ENCODE results near the gene SLC26A8. TPM values are rescaled to one million over a fixed set of nuclear protein-coding genes. Genes with fewer than 3 reads are reported as not detected.

Gene SLC26A8
- total and polyA plus RNA-seq, 2 experiments from 2014 or later = 0.89 to 2.9 TPM

DNA sequence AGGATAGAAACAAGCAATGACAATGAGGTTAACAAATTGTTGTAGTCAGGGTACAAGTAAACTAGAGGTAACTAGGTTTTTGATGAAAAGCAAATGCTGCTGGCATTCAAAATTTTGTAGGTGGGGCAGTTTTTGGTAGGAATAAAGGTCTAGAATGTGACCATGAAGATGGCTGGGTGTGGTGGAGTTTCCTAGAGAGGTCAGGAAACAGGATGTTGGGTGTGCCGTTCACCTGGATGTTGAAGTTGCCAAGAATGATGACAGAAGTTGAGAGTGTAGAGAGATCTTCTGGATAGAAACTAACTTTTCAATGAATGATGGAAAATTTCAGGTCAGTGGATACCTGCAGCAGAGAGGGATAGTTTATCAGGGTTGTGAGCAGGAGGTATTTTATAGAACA lies 25.9 kb upstream of the SLC26A8 start:
- Histone ChIP-seq H3K36me3 (ENCODE audit: insufficient read depth) (no peaks in the 10 kb centered on the region), H3K4me1 (ENCODE audit: insufficient read depth) (no peaks in the 10 kb centered on the region), H3K9me2 (ENCODE audit: insufficient read depth) (no peaks in the 10 kb centered on the region; the same call in 1 of the 2 replicates), H2AFZ (no peak overlapping the region), H4K20me1 (replicated peaks; ENCODE audit: insufficient read depth) (peaks cover 18% of the 10 kb centered on the region; the same call in 1 of the 2 replicates), H3K79me2 (replicated peaks; ENCODE audit: insufficient read depth) (peaks cover 64% of the 10 kb centered on the region), H3K27me3 (ENCODE audit: insufficient read depth) (no peaks in the 10 kb centered on the region), H3F3A (replicated peaks; ENCODE audit: low read depth) (0 out of 2 replicates have a peak, but pooled peaks cover 3% of the 10 kb centered on the region), H3K27ac (ENCODE audit: low read depth) (no peak overlapping the region), H3K4me3 (no peak overlapping the region), H3K4me2 (no peak overlapping the region)
- H3K9me3 Mint-ChIP-seq = no peaks in the 10 kb centered on the region
- H3K4me1 Mint-ChIP-seq = no peaks in the 10 kb centered on the region
- H3K36me3 Mint-ChIP-seq (ENCODE audit: low read depth) = no peaks in the 10 kb centered on the region
- no peak overlapping the region for H3K4me3 Mint-ChIP-seq
- TF ChIP-seq POLR2AphosphoS5 (IDR thresholded peaks at IDR 0.05; ENCODE audit: low read depth) (no peak), CTCF (conservative IDR thresholded peaks at IDR 0.05; ENCODE audit: low read depth in 2 of 2) (no peak), JUNB (IDR thresholded peaks at IDR 0.05; ENCODE audit: unreplicated experiment) (no peak), EZH2phosphoT487 (IDR thresholded peaks at IDR 0.05; ENCODE audit: unreplicated experiment) (no peak), STAT1 (IDR thresholded peaks at IDR 0.05; ENCODE audit: unreplicated experiment) (no peak), CREB1 (CRISPR knock-in tag; IDR thresholded peaks at IDR 0.05; ENCODE audit: low read depth) (no peak), EZH2 (IDR thresholded peaks at IDR 0.05; ENCODE audit: low read depth, unreplicated experiment) (no peak), NANOG (IDR thresholded peaks at IDR 0.05; ENCODE audit: borderline replicate concordance) (no peak)
- TF ChIP-seq, protein P1, sequence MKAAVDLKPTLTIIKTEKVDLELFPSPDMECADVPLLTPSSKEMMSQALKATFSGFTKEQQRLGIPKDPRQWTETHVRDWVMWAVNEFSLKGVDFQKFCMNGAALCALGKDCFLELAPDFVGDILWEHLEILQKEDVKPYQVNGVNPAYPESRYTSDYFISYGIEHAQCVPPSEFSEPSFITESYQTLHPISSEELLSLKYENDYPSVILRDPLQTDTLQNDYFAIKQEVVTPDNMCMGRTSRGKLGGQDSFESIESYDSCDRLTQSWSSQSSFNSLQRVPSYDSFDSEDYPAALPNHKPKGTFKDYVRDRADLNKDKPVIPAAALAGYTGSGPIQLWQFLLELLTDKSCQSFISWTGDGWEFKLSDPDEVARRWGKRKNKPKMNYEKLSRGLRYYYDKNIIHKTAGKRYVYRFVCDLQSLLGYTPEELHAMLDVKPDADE (IDR thresholded peaks at IDR 0.05) = no peak
- H3K27me3 Mint-ChIP-seq (ENCODE audit: insufficient read depth, low read depth, poor library complexity) = no peaks in the 10 kb centered on the region
- H3K27ac Mint-ChIP-seq = no peak overlapping the region
- ATAC-seq (no peak), DNase-seq (ENCODE audit: low spot score) (no peak)

DNA sequence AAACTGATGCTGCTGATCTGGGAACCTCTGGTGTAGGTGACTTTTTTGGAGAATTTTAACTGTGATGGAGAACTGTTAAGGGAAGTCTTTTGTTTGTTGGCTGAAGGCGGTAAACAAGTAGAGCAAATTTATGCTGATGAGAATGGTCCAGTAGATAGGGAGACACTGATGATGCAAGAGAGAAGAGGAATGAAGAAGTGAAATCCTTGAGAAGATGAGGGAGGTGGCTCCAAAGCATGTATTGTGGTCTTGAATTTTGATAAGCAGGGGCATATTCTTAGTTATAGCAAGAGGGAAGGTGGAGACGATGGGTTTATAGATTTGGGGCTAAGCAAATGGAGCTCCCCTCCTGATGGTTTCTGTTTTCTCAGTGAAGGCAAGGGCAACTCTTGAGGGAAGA lies 25.1 kb upstream of the SLC26A8 start:
- ATAC-seq (no peak), DNase-seq (ENCODE audit: low spot score) (no peak)
- no peak overlapping the region for H3K27ac Mint-ChIP-seq
- Histone ChIP-seq H3K9me2 (ENCODE audit: insufficient read depth) (no peaks in the 10 kb centered on the region; the same call in 1 of the 2 replicates), H3K27me3 (ENCODE audit: insufficient read depth) (no peaks in the 10 kb centered on the region), H3F3A (replicated peaks; ENCODE audit: low read depth) (0 out of 2 replicates have a peak, but pooled peaks cover 3% of the 10 kb centered on the region), H3K4me3 (no peak overlapping the region), H3K4me1 (ENCODE audit: insufficient read depth) (no peaks in the 10 kb centered on the region), H3K36me3 (ENCODE audit: insufficient read depth) (no peaks in the 10 kb centered on the region), H2AFZ (no peak overlapping the region), H3K79me2 (replicated peaks; ENCODE audit: insufficient read depth) (peaks cover 65% of the 10 kb centered on the region), H3K4me2 (no peak overlapping the region), H4K20me1 (replicated peaks; ENCODE audit: insufficient read depth) (peaks cover 20% of the 10 kb centered on the region; the same call in 1 of the 2 replicates), H3K27ac (ENCODE audit: low read depth) (no peak overlapping the region)
- H3K9me3 Mint-ChIP-seq = no peaks in the 10 kb centered on the region
- no peaks in the 10 kb centered on the region for H3K36me3 Mint-ChIP-seq (ENCODE audit: low read depth)
- H3K4me3 Mint-ChIP-seq = no peak overlapping the region
- no peaks in the 10 kb centered on the region for H3K4me1 Mint-ChIP-seq
- H3K27me3 Mint-ChIP-seq (ENCODE audit: insufficient read depth, low read depth, poor library complexity) = no peaks in the 10 kb centered on the region
- TF ChIP-seq ZNF462 (CRISPR knock-in tag; IDR thresholded peaks at IDR 0.05) (no peak), EZH2 (IDR thresholded peaks at IDR 0.05; ENCODE audit: low read depth, unreplicated experiment) (no peak), CREB1 (CRISPR knock-in tag; IDR thresholded peaks at IDR 0.05; ENCODE audit: low read depth) (no peak)

Measured in GM23338 (cell line).